HepG2 (cell line): ENCODE measurements around the gene CRK. TPM values are rescaled to one million over a fixed set of nuclear protein-coding genes. Genes with fewer than 3 reads are reported as not detected.

Experiments used
- ATAC-seq: fragments of 200-7000 bp; cut with Tn5 transposase; 3 replicates; pipeline ENCODE4 v1.9.1; 2020; ENCODE audit warnings: mild to moderate bottlenecking, moderate library complexity
- BruUV-seq: library from RNA; stranded (reverse); fragments of 400-500 nt; replicated peaks from 2 replicates; lab custom pipeline; 2021; lab: Mats Ljungman, UMichigan
- CTCF ChIA-PET: fragments of 300-600 bp; formaldehyde crosslinking; extraction: SDS; loops from one replicate; lab custom pipeline; 2021; ENCODE audit warnings: low total read pairs, inconsistent platforms, low intra/inter-chr PET ratio; lab: Yijun Ruan, JAX
- POLR2A ChIA-PET: fragments of 350-600 bp; sonication (Branson Sonifier 250); formaldehyde crosslinking; loops from one replicate; lab custom pipeline; 2020; ENCODE audit warnings: antibody characterized with exemption, inconsistent platforms; lab: Yijun Ruan, JAX
- DNase-seq: peaks from one replicate; pipeline ENCODE4 v3.0.0-alpha.2; 2015; ENCODE audit warnings: low spot score
- FAIRE-seq: peaks from 3 replicates; lab custom pipeline; 2011; peaks lifted over from hg19 to GRCh38; lab: Jason Lieb, UNC
- H2AFZ ChIP-seq: one replicate; pipeline ENCODE4 v1.6.1; 2011; ENCODE audit warnings: low read length, inconsistent platforms
- H3K27ac ChIP-seq: fragments of 300-600 bp; 3 replicates; pipeline ENCODE4 v1.8.0; 2011; ENCODE audit warnings: mixed run types, mild to moderate bottlenecking, mixed read lengths, low read length, inconsistent platforms; ENCODE audit not compliant: insufficient read depth; ENCODE audit errors: extremely low read length
- H3K27me3 ChIP-seq, 2 experiments: fragments of 200-600 bp in 1 of 2; 2 replicates in 1 of 2; 3 replicates in 1 of 2; pipeline versions ENCODE4 v1.6.0 to v1.8.0; 2011; ENCODE audit warnings: low read length in 2 of 2, mild to moderate bottlenecking in 2 of 2, moderate library complexity in 2 of 2, inconsistent platforms in 1 of 2; ENCODE audit not compliant: insufficient read depth in 2 of 2, control insufficient read depth in 1 of 2
- H3K36me3 ChIP-seq, 2 experiments: fragments of 200-600 bp in 1 of 2; replicated peaks in 1 of 2; 2 replicates in 1 of 2; 3 replicates in 1 of 2; pipeline versions ENCODE4 v1.5.1 to v1.8.0; 2011; ENCODE audit warnings: low read length in 2 of 2, inconsistent platforms in 1 of 2; ENCODE audit not compliant: insufficient read depth in 2 of 2, control insufficient read depth in 1 of 2
- H3K4me1 ChIP-seq: 2 replicates; pipeline ENCODE4 v1.5.1; 2012; ENCODE audit warnings: low read length, inconsistent platforms; ENCODE audit not compliant: insufficient read depth
- H3K4me2 ChIP-seq: 2 replicates; pipeline ENCODE4 v1.6.0; 2011; ENCODE audit warnings: low read depth, low read length, inconsistent platforms
- H3K4me3 ChIP-seq, 3 experiments: fragments of 200-600 bp in 1 of 3; sonication (generic), shearing (Covaris generic) in 1 of 3; replicated peaks in 1 of 3; 2 replicates each; pipeline ENCODE4 v1.5.1; 2011 to 2016; ENCODE audit warnings: low read length in 3 of 3, inconsistent platforms in 2 of 3, low read depth in 2 of 3, mild to moderate bottlenecking in 2 of 3, control low read depth in 1 of 3, mixed read lengths in 1 of 3; ENCODE audit not compliant: insufficient read depth in 1 of 3
- H3K79me2 ChIP-seq: one replicate; pipeline ENCODE4 v1.6.1; 2011; ENCODE audit warnings: low read length, inconsistent platforms; ENCODE audit not compliant: insufficient read depth
- H3K9ac ChIP-seq: 2 replicates; pipeline ENCODE4 v1.6.0; 2011; ENCODE audit warnings: mild to moderate bottlenecking, low read depth, low read length, inconsistent platforms; ENCODE audit not compliant: insufficient read depth
- H3K9me3 ChIP-seq: 2 replicates; pipeline ENCODE4 v1.5.1; 2012; ENCODE audit warnings: mild to moderate bottlenecking, low read length
- H4K20me1 ChIP-seq: 2 replicates; pipeline ENCODE4 v1.6.0; 2011; ENCODE audit warnings: inconsistent platforms, mild to moderate bottlenecking, low read length, moderate library complexity; ENCODE audit not compliant: insufficient read depth
- HOXA3 ChIP-seq: sonication (generic); formaldehyde crosslinking; IDR thresholded peaks from 2 replicates; pipeline ENCODE4 v1.5.0; 2020; ENCODE audit warnings: missing genetic modification reagents
- PHF8 ChIP-seq: sonication (generic); formaldehyde crosslinking; IDR thresholded peaks from 2 replicates; pipeline ENCODE4 v1.5.0; 2020; ENCODE audit warnings: missing genetic modification reagents
- RBM39 ChIP-seq: fragments of 200-400 bp; formaldehyde crosslinking; IDR thresholded peaks from one replicate; pipeline ENCODE4 v1.6.1; 2018; ENCODE audit warnings: antibody characterized with exemption, mild to moderate bottlenecking, low read depth, low read length; ENCODE audit not compliant: poor library complexity, severe bottlenecking
- RFX5 ChIP-seq: IDR thresholded peaks from 2 replicates; pipeline ENCODE4 v1.6.1; 2011; ENCODE audit warnings: low read depth, low read length, improper control_type of control experiment
- ZIK1 ChIP-seq: sonication (generic); formaldehyde crosslinking; IDR thresholded peaks from 2 replicates; pipeline ENCODE4 v1.5.0; 2020; ENCODE audit warnings: mild to moderate bottlenecking, low read depth, missing genetic modification reagents, borderline replicate concordance
- ZNF264 ChIP-seq: sonication (generic); formaldehyde crosslinking; IDR thresholded peaks from 2 replicates; pipeline ENCODE4 v1.4.0; 2020; ENCODE audit warnings: missing genetic modification reagents
- ZNF407 ChIP-seq: sonication (generic); formaldehyde crosslinking; IDR thresholded peaks from one replicate; pipeline ENCODE4 v1.5.1; 2020; ENCODE audit warnings: mild to moderate bottlenecking, missing genetic modification reagents; ENCODE audit errors: not compliant biosample characterization
- ZNF569 ChIP-seq: sonication (generic); formaldehyde crosslinking; IDR thresholded peaks from 2 replicates; pipeline ENCODE4 v1.5.0; 2020; ENCODE audit warnings: mild to moderate bottlenecking, missing genetic modification reagents, moderate library complexity, borderline replicate concordance
- ZSCAN20 ChIP-seq: sonication (generic); formaldehyde crosslinking; IDR thresholded peaks from 2 replicates; pipeline ENCODE4 v1.4.0; 2020; ENCODE audit warnings: missing genetic modification reagents, mild to moderate bottlenecking, borderline replicate concordance
- WGBS: methylation state at CpG from one replicate; pipeline ENCODE4 v1.1.6; 2017; ENCODE audit warnings: low lambda C conversion rate; 5-methylcytosine and 5-hydroxymethylcytosine counted together
- in situ Hi-C: cut with HindIII; loops from 2 replicates; pipeline ENCODE4 v1.10.0; 2017; ENCODE audit warnings: low pct_unique_long_range_greater_than_20kb; ENCODE audit not compliant: extremely low pct_ligation_motif_present
- intact Hi-C: fragments of 100-400 bp; cut with micrococcal nuclease; formaldehyde crosslinking; loops from one replicate; pipeline ENCODE4 v1.10.0; 2022; ENCODE audit not compliant: unreplicated experiment
- polyA plus RNA-seq, 8 experiments: library from polyadenylated mRNA; depleted of rRNA in 3 of 8; stranded (reverse) in 7 of 8; unstranded in 1 of 8; fragments of >200 nt; fragmentation: Illumina TruSeq in 4 of 8; extraction: Trizol in 4 of 8; gene quantifications; 2 replicates each; pipeline versions ENCODE4 v1.2.1 to v1.2.3, GENCODE V29; 2011 to 2016; ENCODE audit warnings: low read depth in 4 of 8, missing spikeins in 1 of 8, mixed read lengths in 1 of 8; ENCODE audit not compliant: insufficient read depth in 1 of 8
- total RNA-seq, 5 experiments: library from RNA; depleted of rRNA; stranded (reverse); fragments of >200 nt; fragmentation: Illumina TruSeq; extraction: Trizol; gene quantifications; 2 replicates each; pipeline ENCODE4 v1.2.3, GENCODE V29; 2016; ENCODE audit warnings: low read depth in 1 of 5

CRK gene
- total and polyA plus RNA-seq, 2 of the 13 experiments (the other 11 are each of a cell fraction or from before 2014, with no cell fraction given): 47.4 to 54.2 TPM

DNA sequence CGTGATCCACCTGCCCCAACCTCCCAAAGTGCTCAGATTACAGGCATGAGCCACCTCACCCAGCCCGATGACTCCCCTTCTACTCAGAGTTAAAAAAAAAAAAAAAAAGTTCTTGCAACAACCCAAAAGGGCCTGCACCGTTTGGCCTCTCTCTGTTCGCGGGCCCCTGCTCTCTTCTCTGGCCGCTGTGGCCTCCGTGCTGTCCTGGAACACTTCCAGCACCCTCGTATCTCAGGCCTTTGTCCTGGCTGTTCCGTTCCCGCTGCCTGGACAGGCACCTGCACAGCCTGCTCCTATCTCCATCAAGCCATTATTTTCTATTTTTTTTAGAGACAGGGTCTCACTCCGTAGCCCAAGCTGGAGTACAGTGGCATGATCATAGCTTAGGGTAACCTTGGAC, 25.7 kb upstream of the CRK start:
- no TSS peak for BruUV-seq
- ATAC-seq (no peak), DNase-seq (no peak), FAIRE-seq (no peak)
- Histone ChIP-seq H3K9me3 (no peaks in the 10 kb centered on the region), H3K27ac (no peak overlapping the region), H3K4me2 (no peak overlapping the region), H4K20me1 (no peaks in the 10 kb centered on the region), H2AFZ (no peak overlapping the region), H3K36me3 (peaks cover 12 to 44% of the 10 kb centered on the region in 2 experiments), H3K4me1 (peaks cover 12% of the 10 kb centered on the region), H3K27me3 (no peaks in the 10 kb centered on the region; a peak in 1 of 5 replicates), H3K9ac (no peak overlapping the region), H3K4me3 (no peak overlapping the region), H3K79me2 (peaks cover 5% of the 10 kb centered on the region)
- in situ Hi-C loops: no loop called here
- ChIA-PET POLR2A (no interaction called here), CTCF (no interaction called here)
- TF ChIP-seq RFX5 (no peak), ZNF407 (no peak), ZIK1 (CRISPR knock-in tag) (no peak), RBM39 (no peak), ZNF264 (no peak), HOXA3 (CRISPR knock-in tag) (no peak), ZNF569 (no peak), PHF8 (CRISPR knock-in tag) (no peak), ZSCAN20 (no peak)
- WGBS: 91% methylated on average over 11 of the region's 11 CpGs
- intact Hi-C loops: no loop called here
